ENCODE measurements around the gene CCDC183.

DNA sequence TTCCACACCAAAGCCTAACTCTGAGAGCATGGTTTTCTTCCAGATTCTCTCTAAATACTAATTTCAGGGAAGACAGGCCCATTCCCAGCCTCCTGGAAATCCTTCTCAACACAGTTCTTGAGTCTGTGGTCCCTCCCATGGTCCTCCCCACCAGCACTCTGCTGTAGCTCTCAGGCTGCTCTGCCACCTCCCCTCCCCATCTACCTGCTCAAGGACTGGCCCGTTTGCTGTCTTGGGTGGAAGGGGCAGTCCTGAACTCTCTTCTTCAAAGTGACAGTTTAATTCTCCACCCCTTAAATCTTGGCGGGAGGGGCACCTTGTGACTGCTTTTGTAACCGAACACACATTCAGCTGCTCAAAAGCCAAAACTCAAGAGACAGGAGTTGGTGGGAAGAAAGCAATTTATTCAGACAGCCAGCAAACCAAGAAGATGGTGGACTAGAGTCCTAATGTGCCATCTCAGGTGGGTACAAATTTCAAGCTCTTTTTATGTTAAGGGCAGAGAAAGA lies 24.2 kb upstream of the CCDC183 start:
- TF ChIP-seq CTCF (IDR thresholded peaks at IDR 0.05; ENCODE audit: low read depth, low read length, poor library complexity, severe bottlenecking), result no peak
- TF ChIP-seq EZH2phosphoT487 (IDR thresholded peaks at IDR 0.05; ENCODE audit: borderline replicate concordance, low read length), result no peak

All from DOHH2 (cell line).